Activated naive CD4-positive, alpha-beta T cell treated with anti-CD3 and anti-CD28 coated beads, Interleukin-2, amount 50 U/mL, for 72 hours (primary cell): ENCODE results near the gene STN1. TPM values are rescaled to one million over a fixed set of nuclear protein-coding genes. Genes with fewer than 3 reads are reported as not detected.

Experiments used
- ATAC-seq, 2 donors: fragments of 150-1000 bp; cut with Tn5 transposase; 2 replicates each; pipeline ENCODE4 v1.10.0; 2021; ENCODE audit warnings: mild to moderate bottlenecking in 2 of 2, moderate library complexity in 2 of 2
- DNase-seq, 2 donors: peaks; one replicate each; pipeline ENCODE4 v3.0.0; 2021 to 2022; ENCODE audit warnings: low spot score in 2 of 2
- H3K27ac Mint-ChIP-seq, 2 donors: one replicate each; pipeline ENCODE4 v1.8.0; 2022; ENCODE audit warnings: mild to moderate bottlenecking in 2 of 2, mixed read lengths in 2 of 2
- H3K36me3 Mint-ChIP-seq, 2 donors: one replicate each; pipeline ENCODE4 v1.8.0; 2022; ENCODE audit warnings: mixed read lengths in 2 of 2
- H3K9me3 Mint-ChIP-seq, 2 donors: one replicate each; pipeline ENCODE4 v1.8.0; 2022; ENCODE audit warnings: mixed read lengths in 2 of 2
- total RNA-seq, 2 donors: library from RNA; stranded (reverse); gene quantifications; one replicate each; pipeline ENCODE4 v1.2.3, GENCODE V29; 2022

The STN1 gene
- total RNA-seq, 2 donors from 2014 or later = 38.6 to 54.5 TPM

DNA sequence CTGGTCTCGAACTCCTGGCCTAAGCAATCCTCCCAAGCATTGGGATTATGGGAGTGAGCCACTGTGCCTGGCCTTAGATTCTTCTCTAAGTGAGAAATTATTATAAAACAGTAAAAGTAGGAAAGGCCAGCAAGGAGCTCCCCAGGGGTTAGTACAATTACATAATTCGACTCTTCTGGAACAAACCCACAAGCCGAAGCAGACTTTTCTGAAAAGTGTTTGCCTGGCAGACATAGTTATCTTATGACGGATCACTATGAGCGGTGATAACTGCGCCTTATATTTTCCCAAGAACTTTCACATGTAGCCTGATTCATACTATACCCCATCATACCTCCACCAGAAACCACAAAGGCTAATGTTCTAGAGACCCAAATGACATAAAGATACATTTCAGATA, 32.4 kb downstream of the STN1 start:
- H3K36me3 Mint-ChIP-seq = peaks cover 0 to 15% of the 10 kb centered on the region in 2 donors
- no peak overlapping the region for H3K27ac Mint-ChIP-seq
- H3K9me3 Mint-ChIP-seq = no peaks in the 10 kb centered on the region
- no peak for DNase-seq
- no peak for ATAC-seq

GRCh38 chr10:103884681-103885139, 33.3 kb downstream of the STN1 start:
- DNase-seq = no peak
- no peaks in the 10 kb centered on the region for H3K9me3 Mint-ChIP-seq
- ATAC-seq = peak in 1 of 2 donors; percentile 26
- peak overlapping the region in 1 of 2 donors; percentile 50 for H3K27ac Mint-ChIP-seq
- H3K36me3 Mint-ChIP-seq = peaks cover 0 to 15% of the 10 kb centered on the region in 2 donors

DNA sequence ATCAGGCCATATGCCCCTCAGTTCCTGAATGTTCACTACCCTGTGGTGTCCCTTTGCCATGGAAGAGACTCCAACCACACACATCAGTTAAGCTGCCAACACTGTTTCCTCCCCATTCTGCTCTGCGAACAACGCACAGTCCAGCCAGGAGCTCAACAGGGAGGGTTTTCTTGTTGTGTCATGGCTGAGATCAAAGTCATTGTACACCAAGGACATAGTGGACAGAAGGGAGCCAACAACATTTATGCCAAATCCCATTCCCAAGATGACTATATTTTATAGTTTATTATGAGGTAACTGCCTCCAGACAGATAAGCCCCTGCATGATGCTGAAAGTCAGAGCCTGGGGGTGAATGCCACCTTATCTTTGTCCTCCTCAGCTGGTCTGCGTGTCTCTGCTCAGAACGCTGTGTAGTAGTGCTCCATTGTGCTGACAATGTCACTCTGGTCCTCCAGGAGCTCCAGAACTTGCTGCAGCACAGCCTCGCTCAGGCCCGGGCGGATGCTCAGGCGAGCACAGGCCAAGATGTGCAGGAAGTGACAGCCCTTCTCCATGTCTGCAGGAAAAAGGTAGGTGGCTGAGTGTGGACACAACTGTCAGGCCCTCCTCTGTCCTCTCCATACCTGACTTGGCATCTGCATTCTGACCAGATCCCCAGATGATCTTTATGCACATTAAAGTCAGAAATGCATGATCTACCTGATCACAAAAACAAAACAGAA, 35.5 kb downstream of the STN1 start:
- Mint-ChIP-seq H3K36me3 (peaks cover 0 to 6% of the 10 kb centered on the region in 2 donors), H3K9me3 (no peaks in the 10 kb centered on the region), H3K27ac (no peak overlapping the region)
- no peak for DNase-seq
- no peak for ATAC-seq

DNA sequence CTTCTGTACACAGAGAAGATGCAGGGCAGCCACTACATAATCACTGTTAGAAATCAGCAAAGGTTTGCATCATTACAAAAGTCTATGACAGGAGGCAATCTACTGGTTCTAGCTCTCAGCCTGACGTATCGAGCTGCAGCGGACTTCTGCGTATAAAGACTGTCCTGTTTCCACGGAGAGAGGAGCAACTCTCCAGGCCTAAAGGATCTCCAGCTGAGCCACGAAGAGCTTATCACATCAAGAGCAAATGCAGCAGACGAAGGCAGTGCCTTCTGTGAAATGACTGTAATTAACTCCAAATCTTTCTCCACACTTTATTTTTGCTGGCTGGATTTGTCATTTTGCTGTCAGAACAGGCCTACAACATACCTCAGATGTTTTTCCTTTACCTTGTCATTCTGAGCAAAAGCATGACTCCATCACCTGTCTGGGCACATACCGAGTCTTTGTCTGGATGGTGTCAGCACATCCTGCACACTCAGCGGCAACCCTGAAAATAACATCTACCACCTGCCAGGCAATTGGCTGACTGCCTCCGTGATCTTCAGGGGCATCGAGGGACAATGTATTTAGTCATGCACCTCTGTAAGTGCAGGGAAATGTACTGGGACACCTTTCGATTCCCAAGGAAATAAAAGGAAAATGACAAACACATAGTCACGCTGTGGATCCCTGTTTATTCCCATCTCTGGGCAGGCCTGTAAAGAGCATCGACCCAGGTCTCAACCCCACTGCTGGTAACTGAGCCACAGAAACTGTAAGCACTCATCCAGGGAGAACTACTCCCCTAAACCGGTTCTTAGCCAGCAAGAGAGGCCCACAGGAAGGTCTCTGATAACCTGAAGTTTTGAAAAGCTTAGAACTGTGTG, 36.3 kb downstream of the STN1 start:
- Mint-ChIP-seq H3K36me3 (peaks cover 0 to 6% of the 10 kb centered on the region in 2 donors), H3K27ac (no peak overlapping the region), H3K9me3 (no peaks in the 10 kb centered on the region)
- peak in 1 of 2 donors; percentile 30 for ATAC-seq
- DNase-seq = no peak

DNA sequence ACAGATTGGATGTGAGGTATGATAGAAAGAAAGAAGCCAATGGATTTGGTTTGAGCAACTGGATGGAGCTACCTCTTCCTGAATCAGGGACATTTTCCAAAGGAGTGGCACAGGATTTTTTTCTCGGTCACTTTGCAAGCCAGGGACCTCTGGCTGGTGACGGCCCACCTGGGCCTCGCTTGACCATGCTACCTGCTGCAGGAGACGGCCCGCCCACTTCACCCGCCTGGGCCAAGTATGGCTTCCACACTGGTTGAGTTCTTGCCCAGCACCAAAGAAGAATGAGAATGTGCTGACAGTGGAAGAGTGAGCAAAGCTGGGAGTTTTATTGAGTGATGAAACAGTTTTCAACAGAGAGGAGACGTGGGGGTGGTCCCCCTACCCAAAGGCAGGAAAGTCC, 38.2 kb downstream of the STN1 start:
- no peaks in the 10 kb centered on the region for H3K9me3 Mint-ChIP-seq
- peaks cover 0 to 6% of the 10 kb centered on the region in 2 donors for H3K36me3 Mint-ChIP-seq
- DNase-seq = no peak
- peak overlapping the region in 1 of 2 donors; percentile 37 for H3K27ac Mint-ChIP-seq
- no peak for ATAC-seq

GRCh38 chr10:103879409-103879808, 38.6 kb downstream of the STN1 start:
- DNase-seq = no peak
- Mint-ChIP-seq H3K27ac (peak overlapping the region; percentile 23 to 37), H3K36me3 (peaks cover 0 to 6% of the 10 kb centered on the region in 2 donors), H3K9me3 (no peaks in the 10 kb centered on the region)
- no peak for ATAC-seq

GRCh38 chr10:103877861-103878260, 40.1 kb downstream of the STN1 start:
- DNase-seq (no peak), ATAC-seq (no peak)
- Mint-ChIP-seq H3K9me3 (no peaks in the 10 kb centered on the region), H3K27ac (no peak overlapping the region), H3K36me3 (no peaks in the 10 kb centered on the region)

DNA sequence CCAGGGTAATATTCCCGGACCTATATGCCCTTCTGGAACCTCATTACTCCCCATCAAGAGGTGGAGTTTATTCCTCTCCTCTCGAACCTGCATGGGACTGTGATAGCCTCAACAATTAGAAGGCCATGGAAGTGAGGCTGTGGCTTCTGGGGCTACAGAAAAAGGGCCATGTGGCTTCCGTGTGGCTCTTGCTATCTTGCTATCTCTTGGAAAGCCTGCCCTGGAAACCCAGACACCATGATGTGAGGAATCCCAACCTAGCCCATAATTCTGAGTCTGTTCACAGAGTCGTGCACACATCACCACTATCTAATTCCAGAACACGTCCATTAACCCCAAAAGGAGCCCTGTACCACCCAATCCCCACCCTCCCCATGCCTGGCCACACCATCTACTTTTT, 41.8 kb downstream of the STN1 start:
- no peak overlapping the region for H3K27ac Mint-ChIP-seq
- H3K9me3 Mint-ChIP-seq = no peaks in the 10 kb centered on the region
- H3K36me3 Mint-ChIP-seq = no peaks in the 10 kb centered on the region
- DNase-seq = no peak
- ATAC-seq = no peak

DNA sequence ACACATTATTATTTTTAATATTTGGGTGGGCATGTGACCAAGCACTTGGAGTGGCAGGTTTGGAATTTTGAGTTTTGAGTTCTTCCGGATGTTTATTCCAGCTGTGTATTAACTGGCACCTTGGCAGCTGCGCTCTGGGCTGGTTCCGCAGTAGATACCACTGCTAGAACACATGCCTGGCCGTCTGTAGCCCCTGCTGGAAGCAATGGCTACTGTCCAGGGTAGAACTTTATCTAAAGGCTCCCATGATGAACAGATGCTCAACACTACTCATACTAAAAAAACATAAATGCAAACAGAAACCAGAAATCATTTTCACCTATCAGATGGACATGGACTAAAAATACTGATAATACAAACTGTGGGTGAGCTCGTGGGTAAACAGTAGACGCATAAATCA, 43.3 kb downstream of the STN1 start:
- DNase-seq (no peak), ATAC-seq (no peak)
- H3K27ac Mint-ChIP-seq = no peak overlapping the region
- no peaks in the 10 kb centered on the region for H3K9me3 Mint-ChIP-seq
- H3K36me3 Mint-ChIP-seq = no peaks in the 10 kb centered on the region

DNA sequence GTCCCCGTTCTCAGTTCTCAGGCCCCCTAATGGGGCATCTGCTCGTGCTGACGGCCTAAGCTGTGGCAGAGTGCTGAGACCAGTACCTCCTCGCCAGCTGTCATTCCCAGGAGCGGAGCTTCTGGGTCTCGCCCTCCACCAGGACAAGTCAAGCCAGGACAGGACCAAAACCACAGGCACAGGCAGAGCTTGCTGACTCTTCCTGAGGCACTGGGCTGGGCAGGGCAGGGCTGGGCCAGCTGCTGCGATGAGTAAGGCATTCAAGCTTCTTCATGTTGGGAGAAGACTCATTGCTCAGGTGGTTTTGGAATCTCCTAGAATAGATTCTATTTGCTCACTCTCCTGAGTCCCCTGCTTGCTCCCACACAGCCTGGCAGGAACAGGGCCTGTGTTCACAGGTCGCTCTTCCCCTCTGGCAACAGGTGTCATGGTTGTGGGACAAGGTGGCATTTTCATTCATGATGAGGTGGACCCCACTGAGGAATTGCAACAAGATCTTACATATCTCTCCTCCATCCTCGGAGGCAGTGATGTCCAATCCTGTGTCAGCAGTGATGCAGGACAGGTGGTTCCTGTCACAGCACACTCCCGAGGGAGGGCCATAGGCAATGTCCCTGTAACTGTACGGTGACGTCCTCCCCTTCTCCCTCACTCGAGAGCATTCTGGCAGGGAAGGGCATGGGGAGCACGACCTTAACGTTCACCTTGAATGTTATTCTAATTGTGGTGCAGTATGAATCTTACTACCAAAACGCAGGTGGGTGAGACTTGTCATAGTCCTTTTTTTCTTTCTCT, 45.6 kb downstream of the STN1 start:
- no peaks in the 10 kb centered on the region for H3K36me3 Mint-ChIP-seq
- no peak overlapping the region for H3K27ac Mint-ChIP-seq
- DNase-seq (no peak), ATAC-seq (no peak)
- no peaks in the 10 kb centered on the region for H3K9me3 Mint-ChIP-seq

GRCh38 chr10:103871006-103871405, 47.0 kb downstream of the STN1 start:
- Mint-ChIP-seq H3K9me3 (no peaks in the 10 kb centered on the region), H3K27ac (no peak overlapping the region), H3K36me3 (no peaks in the 10 kb centered on the region)
- no peak for DNase-seq
- ATAC-seq = no peak

DNA sequence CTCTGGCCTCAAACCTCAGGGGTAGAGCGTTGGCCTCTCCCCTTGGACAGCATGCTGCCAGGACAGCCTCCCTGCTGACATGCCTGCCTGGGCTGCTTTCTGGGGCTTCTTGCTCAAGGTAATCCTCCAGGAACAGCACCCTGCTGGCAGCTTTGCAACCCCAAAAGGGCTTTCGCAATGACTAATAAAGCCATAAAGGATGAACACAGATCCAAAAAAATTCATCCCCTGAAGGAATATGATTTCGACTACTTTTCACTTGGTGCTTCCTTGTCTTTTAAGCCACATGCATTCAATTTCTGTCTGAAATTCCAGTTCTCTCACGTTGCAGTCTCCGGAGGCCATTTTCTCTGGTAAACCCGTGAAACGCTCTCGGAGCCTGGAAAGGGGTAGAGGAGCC, 47.5 kb downstream of the STN1 start:
- Mint-ChIP-seq H3K36me3 (no peaks in the 10 kb centered on the region), H3K9me3 (no peaks in the 10 kb centered on the region), H3K27ac (no peak overlapping the region)
- DNase-seq (no peak), ATAC-seq (no peak)

GRCh38 chr10:103869336-103869735, 48.6 kb downstream of the STN1 start:
- Mint-ChIP-seq H3K9me3 (peaks cover 7 to 10% of the 10 kb centered on the region in 2 donors), H3K27ac (peak overlapping the region in 1 of 2 donors; percentile 26), H3K36me3 (peaks cover 7 to 10% of the 10 kb centered on the region in 2 donors)
- ATAC-seq (no peak), DNase-seq (no peak)

DNA sequence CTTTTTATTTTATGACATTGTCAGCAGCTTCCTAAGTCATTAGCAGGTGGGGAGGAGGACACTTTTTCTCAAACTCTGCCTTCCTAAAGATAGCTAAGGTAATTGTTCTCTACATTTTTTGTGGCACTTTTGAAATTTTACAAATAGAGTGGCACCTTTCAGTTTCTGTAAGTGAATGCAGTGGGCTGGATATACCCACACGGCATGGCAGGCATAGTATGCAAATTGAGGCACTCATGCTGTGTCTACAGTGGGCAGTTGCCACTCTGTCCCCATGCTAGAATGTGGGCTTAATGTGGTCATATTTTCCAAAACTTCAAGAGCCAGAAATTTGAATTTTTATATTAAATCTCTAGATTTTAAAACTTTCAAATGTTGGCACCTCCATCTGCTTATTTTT, 49.8 kb downstream of the STN1 start:
- Mint-ChIP-seq H3K27ac (no peak overlapping the region), H3K36me3 (peaks cover 7 to 10% of the 10 kb centered on the region in 2 donors), H3K9me3 (peaks cover 7 to 10% of the 10 kb centered on the region in 2 donors)
- no peak for ATAC-seq
- no peak for DNase-seq

GRCh38 chr10:103861505-103861904, 56.5 kb downstream of the STN1 start:
- no peak for ATAC-seq
- Mint-ChIP-seq H3K36me3 (peaks cover 7 to 10% of the 10 kb centered on the region in 2 donors), H3K9me3 (peaks cover 7 to 10% of the 10 kb centered on the region in 2 donors)

DNA sequence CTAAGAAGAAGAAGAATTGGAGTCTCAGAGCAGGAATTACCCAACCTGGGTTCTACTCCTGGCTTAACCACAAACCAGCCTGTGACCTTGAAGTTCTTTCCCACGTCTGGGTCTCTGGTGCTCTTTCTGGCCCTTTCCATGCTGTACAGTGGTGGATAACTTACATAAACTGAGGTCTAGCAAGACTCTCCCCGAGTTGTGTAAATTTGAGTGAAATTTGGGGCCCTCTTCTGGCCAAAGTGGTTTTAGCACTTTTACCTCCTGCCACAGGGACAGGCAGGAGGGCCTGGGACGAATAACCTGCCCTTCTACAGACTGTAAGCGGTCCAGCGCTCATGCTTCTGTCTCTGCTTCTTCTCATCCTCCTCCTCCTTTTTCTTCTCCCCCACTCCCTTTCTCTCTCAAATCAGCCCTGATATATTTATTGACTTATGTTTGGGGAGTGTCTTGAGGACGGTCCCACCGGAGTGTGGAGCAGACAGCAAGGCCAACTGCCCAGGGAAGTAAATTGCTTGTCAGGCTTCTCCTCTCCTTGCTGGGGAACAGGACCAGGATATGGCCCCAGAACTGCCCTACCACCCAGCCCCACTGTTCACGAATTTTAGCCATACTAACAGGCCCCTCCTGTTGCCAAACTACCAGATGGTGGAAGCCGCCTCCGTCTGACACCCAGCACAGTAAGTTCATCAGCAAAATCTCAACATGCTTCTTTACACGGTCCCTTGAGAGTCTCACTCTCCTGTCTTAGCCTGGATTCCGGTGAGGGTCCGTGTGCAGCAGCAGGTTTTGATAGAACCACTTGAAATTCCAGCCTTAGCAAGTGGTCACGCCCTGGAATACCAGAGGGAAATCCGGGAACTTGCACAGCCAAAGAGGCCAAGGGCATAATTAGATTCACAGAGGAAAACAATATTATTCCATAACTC, 58.6 kb downstream of the STN1 start:
- Mint-ChIP-seq H3K36me3 (no peaks in the 10 kb centered on the region), H3K27ac (no peak overlapping the region), H3K9me3 (no peaks in the 10 kb centered on the region)
- DNase-seq (peak in 1 of 2 donors; percentile 60), ATAC-seq (peak; percentile 65 to 73)

More at GRCh38 chr10:103861505-103861904, 56.5 kb downstream of the STN1 start:
- H3K27ac Mint-ChIP-seq = no peak overlapping the region
- DNase-seq = no peak
